PC-3 (cell line): ENCODE results near the gene CYGB.

Experiments used
- EZH2 ChIP-seq: fragments of 300-600 bp; sonication (generic); IDR thresholded peaks from one replicate; pipeline ENCODE4 v1.6.1; 2017; ENCODE audit warnings: antibody characterized with exemption, mild to moderate bottlenecking, low read length; ENCODE audit not compliant: unreplicated experiment
- EZH2phosphoT487 ChIP-seq: fragments of 300-600 bp; sonication (generic); IDR thresholded peaks from 2 replicates; pipeline ENCODE4 v1.6.1; 2018; ENCODE audit warnings: mild to moderate bottlenecking, antibody characterized with exemption, low read length, borderline replicate concordance
- TF ChIP-seq, protein P1 (sequence below): fragments of 300-600 bp; sonication (generic); conservative IDR thresholded peaks from 2 replicates; pipeline ENCODE4 v1.5.1; 2017; ENCODE audit warnings: antibody characterized with exemption, low read depth, mild to moderate bottlenecking, low read length

GRCh38 chr17:76501827-76502307 lies 35.6 kb downstream of the CYGB start:
- TF ChIP-seq, protein P1, sequence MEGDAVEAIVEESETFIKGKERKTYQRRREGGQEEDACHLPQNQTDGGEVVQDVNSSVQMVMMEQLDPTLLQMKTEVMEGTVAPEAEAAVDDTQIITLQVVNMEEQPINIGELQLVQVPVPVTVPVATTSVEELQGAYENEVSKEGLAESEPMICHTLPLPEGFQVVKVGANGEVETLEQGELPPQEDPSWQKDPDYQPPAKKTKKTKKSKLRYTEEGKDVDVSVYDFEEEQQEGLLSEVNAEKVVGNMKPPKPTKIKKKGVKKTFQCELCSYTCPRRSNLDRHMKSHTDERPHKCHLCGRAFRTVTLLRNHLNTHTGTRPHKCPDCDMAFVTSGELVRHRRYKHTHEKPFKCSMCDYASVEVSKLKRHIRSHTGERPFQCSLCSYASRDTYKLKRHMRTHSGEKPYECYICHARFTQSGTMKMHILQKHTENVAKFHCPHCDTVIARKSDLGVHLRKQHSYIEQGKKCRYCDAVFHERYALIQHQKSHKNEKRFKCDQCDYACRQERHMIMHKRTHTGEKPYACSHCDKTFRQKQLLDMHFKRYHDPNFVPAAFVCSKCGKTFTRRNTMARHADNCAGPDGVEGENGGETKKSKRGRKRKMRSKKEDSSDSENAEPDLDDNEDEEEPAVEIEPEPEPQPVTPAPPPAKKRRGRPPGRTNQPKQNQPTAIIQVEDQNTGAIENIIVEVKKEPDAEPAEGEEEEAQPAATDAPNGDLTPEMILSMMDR, result no peak
- TF ChIP-seq EZH2phosphoT487 (no peak), EZH2 (no peak)
